ENCODE results near the gene CBLN4.

CBLN4 gene

DNA sequence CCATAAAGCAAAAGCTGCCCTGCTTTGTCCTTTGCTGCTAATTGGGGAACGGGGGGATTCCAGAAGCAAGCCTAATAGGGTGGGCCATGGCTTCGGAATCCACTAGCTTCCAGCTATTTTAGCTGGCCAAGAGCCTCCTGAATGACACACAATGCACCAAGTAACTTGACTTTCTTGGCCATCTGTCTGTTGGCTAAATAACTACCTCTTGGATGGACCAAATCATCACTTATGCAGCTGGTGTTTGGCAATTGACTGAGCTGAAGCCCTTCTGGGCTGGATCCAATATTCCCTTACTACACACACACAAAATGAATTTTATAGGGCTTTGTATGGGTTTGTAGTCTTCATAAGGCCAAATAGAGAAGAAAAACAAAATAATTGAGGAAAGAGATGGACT, 8.8 kb upstream of the CBLN4 start:
- TF ChIP-seq, protein P1, sequence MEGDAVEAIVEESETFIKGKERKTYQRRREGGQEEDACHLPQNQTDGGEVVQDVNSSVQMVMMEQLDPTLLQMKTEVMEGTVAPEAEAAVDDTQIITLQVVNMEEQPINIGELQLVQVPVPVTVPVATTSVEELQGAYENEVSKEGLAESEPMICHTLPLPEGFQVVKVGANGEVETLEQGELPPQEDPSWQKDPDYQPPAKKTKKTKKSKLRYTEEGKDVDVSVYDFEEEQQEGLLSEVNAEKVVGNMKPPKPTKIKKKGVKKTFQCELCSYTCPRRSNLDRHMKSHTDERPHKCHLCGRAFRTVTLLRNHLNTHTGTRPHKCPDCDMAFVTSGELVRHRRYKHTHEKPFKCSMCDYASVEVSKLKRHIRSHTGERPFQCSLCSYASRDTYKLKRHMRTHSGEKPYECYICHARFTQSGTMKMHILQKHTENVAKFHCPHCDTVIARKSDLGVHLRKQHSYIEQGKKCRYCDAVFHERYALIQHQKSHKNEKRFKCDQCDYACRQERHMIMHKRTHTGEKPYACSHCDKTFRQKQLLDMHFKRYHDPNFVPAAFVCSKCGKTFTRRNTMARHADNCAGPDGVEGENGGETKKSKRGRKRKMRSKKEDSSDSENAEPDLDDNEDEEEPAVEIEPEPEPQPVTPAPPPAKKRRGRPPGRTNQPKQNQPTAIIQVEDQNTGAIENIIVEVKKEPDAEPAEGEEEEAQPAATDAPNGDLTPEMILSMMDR (conservative IDR thresholded peaks at IDR 0.05; ENCODE audit: low read depth, low read length): no peak
- no peak for DNase-seq (ENCODE audit: low read depth)
- H3K4me3 ChIP-seq (ENCODE audit: low read length): no peak overlapping the region

DNA sequence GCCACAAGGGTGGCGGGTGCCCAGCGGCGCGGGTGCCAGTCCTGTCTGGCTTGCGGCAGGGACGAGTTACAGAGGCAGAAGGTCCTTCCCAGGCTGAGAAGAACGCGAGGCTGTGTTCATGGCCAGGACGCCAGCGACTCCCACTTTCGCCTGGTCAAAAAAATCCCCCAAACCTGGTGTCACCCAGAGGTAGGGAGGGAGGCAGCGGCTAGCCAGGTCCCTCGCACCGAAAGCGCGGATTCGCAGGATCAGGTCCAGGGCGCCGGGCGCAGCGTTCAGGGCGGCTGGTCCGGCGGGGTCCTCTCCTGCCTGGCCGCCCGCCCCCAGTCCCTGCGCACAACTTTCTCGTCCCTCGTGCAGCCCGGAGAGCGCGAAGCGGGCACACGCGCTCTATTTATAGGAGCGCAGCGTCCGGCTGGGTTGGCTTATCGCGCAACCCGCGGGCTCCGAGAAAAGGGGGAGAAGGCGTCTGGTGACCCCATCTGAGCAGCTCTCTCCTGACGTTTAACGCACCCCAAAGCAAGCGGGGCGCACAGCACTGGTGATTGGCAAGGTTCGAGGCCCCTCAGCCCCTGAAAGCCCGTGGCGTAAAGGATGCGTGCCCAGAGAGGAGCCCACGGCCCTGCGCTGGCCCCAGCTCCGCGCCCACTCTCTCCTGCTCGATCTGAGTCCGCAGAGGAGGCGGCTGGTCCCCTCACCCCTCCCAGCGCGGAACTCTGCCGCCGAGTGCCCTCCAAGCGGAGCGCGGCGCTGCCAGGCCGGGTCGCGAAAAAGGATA, 519 bp downstream of the CBLN4 start:
- H3K4me3 ChIP-seq (ENCODE audit: low read length): no peak overlapping the region
- DNase-seq (ENCODE audit: low read depth): no peak
- TF ChIP-seq, protein P1 (conservative IDR thresholded peaks at IDR 0.05; ENCODE audit: low read depth, low read length): no peak

DNA sequence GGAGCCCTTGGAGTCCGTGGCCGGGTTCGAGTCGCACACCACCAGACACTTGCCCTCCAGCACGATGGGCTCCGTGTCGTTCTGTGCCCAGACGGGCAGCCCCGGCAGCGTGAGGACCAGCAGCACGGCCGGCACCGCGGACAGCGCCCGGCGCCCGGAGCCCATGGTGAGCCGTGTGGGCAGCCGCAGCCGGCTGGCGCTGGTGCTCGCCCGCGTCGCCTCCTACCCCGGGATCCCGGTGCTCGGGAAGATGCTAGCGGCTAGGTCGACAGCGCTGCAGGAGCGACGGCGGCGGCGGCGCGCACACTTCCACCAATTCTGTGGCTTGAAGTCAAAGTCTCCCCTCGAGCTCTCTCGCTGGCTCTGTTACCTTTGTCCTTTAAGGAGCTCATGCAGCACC, 1.3 kb downstream of the CBLN4 start:
- no peak overlapping the region for H3K4me3 ChIP-seq (ENCODE audit: low read length)
- DNase-seq (ENCODE audit: low read depth): no peak
- TF ChIP-seq, protein P1 (conservative IDR thresholded peaks at IDR 0.05; ENCODE audit: low read depth, low read length): no peak

DNA sequence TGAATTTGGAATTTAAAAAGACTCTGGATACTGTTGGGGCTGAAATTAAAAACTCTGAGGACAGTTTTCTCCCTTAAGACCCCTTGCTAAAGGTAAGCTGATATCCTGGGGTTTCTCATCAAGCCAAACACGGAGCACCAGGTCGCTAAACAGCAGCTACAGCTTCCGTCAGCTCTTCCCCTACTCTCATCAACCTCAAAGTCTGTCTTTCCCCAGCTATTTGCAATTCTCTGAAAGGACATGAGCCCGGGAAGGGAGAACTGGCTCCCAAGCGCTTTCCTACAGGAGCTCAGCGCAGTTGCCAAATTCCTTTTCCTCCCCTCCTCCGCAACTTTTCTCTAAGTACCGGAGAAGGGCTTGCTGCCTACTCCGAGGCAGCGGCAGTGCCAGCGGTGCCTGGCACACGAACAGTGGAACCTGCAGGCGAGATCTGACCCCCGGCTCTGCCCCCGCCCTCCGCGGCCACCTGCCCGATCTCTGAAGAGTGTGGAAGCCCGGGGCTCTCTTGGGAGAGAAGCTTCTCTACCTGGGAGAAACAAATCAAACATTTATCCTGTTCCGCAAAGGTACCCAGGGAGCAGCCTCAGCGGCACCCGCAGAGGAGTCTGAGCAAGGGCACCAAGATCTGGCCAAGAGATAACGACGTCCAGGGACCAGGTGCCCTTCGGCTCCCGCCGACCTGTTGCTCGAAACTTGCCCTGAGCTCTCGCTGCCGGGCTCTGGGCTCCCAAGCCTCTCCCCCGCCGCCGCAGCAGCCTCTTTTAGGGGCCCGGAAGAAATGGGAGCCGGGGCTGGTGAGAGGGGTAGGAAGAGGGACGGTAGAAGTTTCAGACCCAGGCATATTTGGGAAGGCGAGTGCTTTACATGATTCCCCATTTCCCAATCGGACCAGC, 2.2 kb downstream of the CBLN4 start:
- H3K4me3 ChIP-seq (ENCODE audit: low read length): no peak overlapping the region
- TF ChIP-seq, protein P1 (conservative IDR thresholded peaks at IDR 0.05; ENCODE audit: low read depth, low read length): no peak
- no peak for DNase-seq (ENCODE audit: low read depth)

DNA sequence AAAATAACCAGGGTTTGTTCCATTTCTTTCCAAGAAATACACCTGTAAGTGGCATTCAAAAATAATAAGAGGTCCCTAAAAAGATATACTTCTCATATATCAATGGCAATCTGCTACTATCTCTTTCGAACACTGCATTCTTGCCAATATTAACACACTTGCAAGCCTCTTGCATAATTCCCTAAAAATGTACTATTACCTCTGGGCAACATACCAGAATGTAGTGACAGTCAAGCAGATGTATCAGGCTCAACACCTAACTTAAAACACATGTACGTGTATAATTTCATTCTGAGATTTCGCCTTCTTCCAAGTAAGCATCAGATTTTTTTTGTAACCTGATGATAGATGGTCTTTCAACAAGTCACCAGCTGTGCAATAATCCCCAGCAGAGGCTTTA, 3.4 kb downstream of the CBLN4 start:
- no peak overlapping the region for H3K4me3 ChIP-seq (ENCODE audit: low read length)
- no peak for DNase-seq (ENCODE audit: low read depth)
- TF ChIP-seq, protein P1 (conservative IDR thresholded peaks at IDR 0.05; ENCODE audit: low read depth, low read length): no peak

DNA sequence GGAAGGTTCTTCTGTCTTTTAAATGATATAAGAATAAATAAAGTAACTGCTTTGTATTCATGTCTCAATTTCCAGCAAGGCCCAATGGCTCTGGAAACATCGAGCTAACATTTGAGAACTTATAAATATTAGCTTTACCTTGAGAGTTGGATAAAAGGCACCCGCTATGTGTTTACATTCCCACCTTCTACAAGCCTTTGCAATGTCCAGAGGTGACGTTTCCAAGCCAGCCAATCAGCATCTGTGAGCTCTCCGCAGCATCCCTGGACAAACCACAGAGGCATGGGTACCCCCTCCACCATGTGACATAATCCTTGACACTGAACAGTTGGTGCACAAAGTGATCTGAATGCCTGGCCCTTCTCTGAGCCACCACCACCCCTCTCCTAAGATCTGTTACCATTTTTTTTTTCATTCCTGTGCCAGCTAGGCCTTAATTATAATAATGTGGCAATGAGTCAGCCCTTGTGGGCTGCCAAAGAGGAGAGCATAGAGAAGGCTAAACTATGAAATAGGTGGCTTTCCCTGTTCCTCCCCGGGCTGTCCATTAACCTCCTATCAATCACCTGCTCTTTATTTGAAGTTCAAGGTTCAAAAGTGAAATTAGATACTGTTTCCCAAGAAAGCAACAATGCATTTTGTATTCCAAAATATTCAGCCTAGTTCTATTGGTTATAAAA, 4.1 kb downstream of the CBLN4 start:
- H3K4me3 ChIP-seq (ENCODE audit: low read length): no peak overlapping the region
- DNase-seq (ENCODE audit: low read depth): no peak
- TF ChIP-seq, protein P1 (conservative IDR thresholded peaks at IDR 0.05; ENCODE audit: low read depth, low read length): no peak

Measured in retinal pigment epithelial cell (primary cell).